GM21390 (cell line): ENCODE data around the gene ST6GALNAC4.

ENCODE experiments used
- ATAC-seq: cut with Tn5 transposase; IDR thresholded peaks from one replicate; pipeline ENCODE4 v1.9.1; 2021; ENCODE audit not compliant: unreplicated experiment

ST6GALNAC4 gene

DNA sequence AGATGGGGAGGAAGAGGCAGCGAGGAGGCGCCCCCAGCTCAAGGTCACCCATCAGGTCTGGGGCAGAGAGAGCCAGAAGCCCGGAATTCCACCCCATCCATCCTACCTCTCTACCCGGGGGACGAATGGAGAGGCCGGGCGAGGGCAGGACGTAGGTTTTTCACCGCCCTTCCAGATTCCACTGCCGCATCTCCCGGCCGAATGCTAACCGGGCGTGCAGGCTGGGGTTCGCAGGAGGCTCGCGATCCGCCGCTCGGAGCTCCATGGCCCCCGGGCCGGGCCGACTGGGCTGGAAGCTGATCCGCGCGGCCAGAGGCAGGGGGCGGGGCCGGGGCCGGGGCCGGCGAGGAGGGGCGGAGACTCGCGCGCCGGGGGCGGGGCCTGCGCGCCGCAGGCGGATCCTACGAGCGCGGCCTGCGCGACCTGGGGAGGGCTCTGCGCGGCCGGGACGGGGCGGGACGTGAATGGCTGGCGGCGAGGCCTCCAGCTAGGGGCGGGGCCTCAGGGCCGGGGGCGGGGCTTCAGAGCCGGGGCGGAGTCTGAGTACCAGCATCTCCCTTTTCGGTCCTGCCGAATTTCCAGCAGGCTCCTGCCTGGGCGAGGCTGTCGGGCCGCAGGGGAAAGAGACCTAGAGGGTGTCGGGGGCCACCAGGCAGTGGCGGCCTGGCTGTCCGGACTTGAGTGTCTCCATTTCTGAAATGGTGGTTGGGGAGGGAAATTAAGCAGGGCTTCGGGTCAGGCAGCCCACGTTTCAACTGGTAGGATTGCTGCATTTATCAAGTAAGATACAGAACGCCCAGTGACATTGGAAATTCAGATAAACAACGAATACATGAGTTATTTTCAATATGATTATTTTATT lies at the start of gene ST6GALNAC4:
Gene ST6GALNAC4, minus strand, starts transcription at position 322 of the 862 bp plus-strand sequence. CDS start 622 bp downstream, outside the sequence.
- ATAC-seq: peak; percentile 60

DNA sequence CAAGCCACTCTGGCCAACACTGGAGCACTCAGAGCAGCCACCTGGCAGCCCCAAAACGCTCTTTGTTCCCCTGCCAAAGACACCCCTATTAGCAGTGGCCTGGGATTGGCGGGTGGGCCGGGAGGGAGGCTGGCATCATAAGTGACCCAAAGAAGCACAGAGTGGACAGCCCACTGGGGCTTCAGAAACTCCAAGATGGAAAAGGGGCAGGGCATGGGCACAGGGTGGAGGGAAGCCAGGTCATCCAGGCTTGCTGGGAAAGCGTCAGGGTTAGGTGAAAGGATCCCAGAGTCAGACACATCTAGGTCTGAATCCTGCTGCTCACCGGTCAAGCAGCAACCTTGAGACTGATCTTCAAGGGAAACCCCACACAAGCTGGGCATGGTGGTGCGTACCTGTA lies 49.1 kb upstream of the ST6GALNAC4 start:
- ATAC-seq: no peak

DNA sequence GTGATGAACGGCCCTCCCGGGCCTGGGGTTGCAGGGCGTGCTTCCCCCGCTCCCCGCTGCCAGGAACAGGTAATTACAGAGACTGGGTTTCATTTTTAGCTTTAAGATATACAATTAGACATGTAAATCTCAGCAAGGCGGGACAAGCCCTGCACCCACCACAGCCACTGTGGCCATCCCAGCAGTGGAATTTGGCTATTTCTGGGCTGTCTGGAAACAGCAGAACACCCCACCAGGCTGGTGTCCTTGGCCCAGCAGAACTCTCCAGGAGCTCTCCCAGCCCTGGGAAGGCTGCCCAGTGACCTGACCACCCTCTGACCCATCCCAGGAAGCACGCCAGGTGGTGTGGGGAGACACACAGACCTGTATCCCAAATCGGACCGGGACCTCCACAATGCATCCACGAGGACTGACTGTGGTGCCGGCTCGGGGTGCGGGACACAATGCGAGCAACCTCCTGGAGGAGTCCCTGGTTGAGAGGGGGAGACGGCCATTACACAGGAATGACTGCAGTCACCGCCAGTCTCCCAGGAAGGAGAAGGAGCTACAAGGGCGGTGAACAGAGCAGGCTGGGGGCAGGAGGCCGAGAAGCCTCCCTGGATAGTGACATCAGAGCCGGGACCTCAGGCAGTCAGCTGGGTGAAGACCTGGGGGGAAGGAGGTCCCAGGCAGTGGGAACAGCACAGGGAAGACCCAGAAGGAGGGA lies 46.7 kb upstream of the ST6GALNAC4 start:
- ATAC-seq: no peak

- no peak for ATAC-seq
These were observed 46.2 kb upstream of the ST6GALNAC4 start for GRCh38 chr9:127963041-127963358.

- ATAC-seq: no peak
These were observed 45.4 kb upstream of the ST6GALNAC4 start for GRCh38 chr9:127962278-127962677.

DNA sequence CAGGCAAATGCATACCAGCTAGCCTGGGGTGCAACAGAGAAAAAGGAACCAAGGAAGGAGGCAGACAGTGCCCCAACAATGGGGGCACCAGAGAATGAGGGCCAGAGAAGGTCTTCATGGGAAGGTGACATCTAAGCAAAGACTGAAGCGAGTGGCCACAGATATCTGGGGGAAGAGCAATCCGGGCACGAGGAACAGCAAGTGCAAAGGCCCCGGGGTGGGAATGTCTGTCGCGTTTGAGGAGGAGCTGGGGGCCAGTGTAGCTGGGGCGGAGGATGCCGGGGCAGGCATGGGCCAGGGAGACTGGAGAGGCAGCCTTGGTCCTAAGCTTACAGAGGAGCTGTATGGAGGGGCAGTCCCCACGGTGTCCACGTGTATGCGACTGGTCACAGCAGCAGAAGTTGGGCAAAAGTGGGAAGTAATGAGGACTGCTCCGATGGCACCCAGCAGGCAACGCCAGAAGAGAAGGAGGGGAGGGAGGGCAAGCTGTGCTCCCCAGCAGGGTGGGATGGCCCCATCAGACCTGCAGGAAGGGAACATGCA lies 44.8 kb upstream of the ST6GALNAC4 start:
- ATAC-seq: no peak

GRCh38 chr9:127961155-127961490 lies 44.3 kb upstream of the ST6GALNAC4 start:
- no peak for ATAC-seq

DNA sequence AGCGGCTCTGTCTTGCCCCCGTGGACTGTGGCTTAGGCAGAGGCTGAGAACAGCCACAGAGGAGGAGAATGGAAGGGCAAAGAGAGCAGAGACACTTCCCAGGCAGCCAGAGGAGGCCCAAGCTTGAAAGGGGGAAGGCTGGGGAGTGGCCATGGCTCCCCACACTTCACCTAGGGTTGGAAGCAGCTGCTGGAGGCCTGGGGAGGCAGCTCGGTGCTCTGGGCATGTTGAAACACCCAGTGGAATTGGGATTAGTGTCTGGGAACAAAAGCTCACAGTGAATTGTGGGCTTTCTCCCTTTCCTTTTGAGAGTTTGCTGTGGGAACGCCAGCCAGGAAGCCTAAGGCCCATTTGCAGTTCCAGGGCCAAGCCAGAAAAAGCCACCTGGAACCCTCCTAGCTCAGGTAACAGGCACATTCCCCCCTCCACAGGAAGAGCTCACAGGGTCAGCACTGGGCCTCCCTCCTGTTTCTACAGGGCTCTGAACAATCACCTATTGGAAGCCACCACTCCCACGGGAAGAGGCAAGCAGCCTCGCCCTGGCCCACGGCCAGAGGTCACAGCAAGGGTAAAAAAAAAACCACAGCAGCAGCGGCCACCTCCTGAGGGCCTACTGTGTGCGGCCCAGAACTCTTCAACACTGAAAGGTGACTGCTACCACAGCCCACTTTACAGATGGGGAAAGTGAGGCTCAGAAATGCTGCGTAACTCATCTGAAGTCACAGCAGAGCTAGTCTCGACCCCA lies 43.7 kb upstream of the ST6GALNAC4 start:
- ATAC-seq: no peak

- ATAC-seq: no peak
These were observed 43.1 kb upstream of the ST6GALNAC4 start for GRCh38 chr9:127959841-127960409.

- no peak for ATAC-seq
These were observed 42.6 kb upstream of the ST6GALNAC4 start for GRCh38 chr9:127959398-127959797.

- ATAC-seq: no peak
These were observed 41.9 kb upstream of the ST6GALNAC4 start for GRCh38 chr9:127958728-127959127.

GRCh38 chr9:127955294-127956015 lies 38.6 kb upstream of the ST6GALNAC4 start:
- ATAC-seq: no peak

DNA sequence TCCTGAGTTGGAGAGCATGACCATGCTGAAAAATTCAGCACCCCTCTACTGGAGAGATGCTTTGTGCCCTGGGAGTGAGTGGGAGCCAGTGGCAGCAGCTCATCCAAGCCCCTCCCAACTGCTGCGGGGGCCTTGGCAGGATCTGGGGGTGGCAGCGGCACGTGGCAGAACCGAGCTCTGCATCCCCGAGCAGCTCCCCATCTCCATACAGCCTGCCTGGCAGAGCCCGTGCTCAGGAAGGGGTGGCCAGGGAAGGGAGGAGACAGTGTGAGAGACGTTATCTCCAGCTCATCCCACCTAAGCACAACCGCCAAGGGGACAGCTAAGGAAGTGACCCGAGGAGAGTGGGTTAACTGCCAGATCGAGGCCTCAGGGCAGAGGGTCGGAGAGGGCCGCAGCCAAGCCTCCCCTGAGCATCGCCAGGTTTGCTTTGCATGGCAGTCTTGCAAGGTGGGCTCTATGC lies 38.0 kb upstream of the ST6GALNAC4 start:
- no peak for ATAC-seq

GRCh38 chr9:127953768-127954505 lies 37.1 kb upstream of the ST6GALNAC4 start:
- no peak for ATAC-seq

DNA sequence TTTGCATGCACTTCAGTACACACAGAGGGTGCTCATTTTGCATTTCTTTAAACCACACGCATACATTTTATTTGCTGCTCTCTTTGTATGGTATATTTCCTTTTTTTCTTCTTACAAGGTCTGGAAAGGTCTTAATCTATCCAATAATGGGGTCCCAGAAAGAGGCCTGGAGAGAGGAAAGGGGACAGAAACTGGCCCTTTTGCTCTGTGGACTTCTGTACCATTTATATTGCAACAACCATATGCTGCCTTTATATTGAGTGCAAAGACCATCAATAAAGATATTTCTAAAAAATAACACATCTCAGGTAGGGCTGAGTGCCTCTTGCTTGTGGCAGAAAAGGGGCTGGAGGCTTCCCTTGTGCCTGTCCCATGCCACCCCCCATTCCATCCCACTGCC lies 36.3 kb upstream of the ST6GALNAC4 start:
- ATAC-seq: no peak

- ATAC-seq: no peak
These were observed 33.9 kb upstream of the ST6GALNAC4 start for GRCh38 chr9:127950513-127951289.

GRCh38 chr9:127949827-127950512 lies 33.1 kb upstream of the ST6GALNAC4 start:
- ATAC-seq: no peak
